Neuron (in vitro differentiated cells): ENCODE data around the gene MYOZ3.
A peak's percentile ranks its signal among the peaks of the same experiment; 100 is the strongest.

Experiments
- H2AFZ ChIP-seq: one replicate; pipeline ENCODE4 v1.6.1; 2013; ENCODE audit warnings: low read depth, mild to moderate bottlenecking, inconsistent platforms, low read length, moderate library complexity
- H3K27me3 ChIP-seq: one replicate; pipeline ENCODE4 v1.6.1; 2013; ENCODE audit warnings: low read length; ENCODE audit not compliant: insufficient read depth
- H3K36me3 ChIP-seq: one replicate; pipeline ENCODE4 v1.6.1; 2013; ENCODE audit warnings: low read length; ENCODE audit not compliant: insufficient read depth
- H3K4me1 ChIP-seq: one replicate; pipeline ENCODE4 v1.6.1; 2013; ENCODE audit warnings: low read length; ENCODE audit not compliant: insufficient read depth
- H3K4me3 ChIP-seq: 2 replicates; pipeline ENCODE4 v1.5.1; 2013; ENCODE audit warnings: mild to moderate bottlenecking, low read length, moderate library complexity
- H3K9me3 ChIP-seq: one replicate; pipeline ENCODE4 v1.6.1; 2013; ENCODE audit warnings: low read length

Gene MYOZ3

DNA sequence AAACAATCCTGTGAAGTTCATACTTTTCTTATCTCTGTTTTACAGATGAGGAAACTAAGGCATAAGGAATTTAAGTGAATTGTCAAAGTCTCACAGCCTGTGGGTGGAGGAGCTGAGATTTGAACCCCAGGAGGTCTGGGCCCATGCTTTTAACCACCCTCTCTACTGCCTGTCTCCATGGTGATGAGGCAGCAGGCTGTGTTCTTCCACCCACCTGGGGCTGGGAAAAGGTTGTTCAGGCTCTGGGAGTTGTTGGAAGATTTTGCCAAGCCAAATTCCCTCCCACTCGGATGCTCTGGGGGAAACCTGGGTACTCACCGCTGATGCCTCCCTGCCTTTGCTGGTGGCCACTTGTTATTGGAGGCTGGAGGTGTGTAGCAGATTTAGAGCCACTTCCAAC, 38.9 kb upstream of the MYOZ3 start:
- Histone ChIP-seq H3K4me1 (peaks cover 4% of the 10 kb centered on the region), H3K4me3 (no peak overlapping the region), H3K36me3 (no peaks in the 10 kb centered on the region), H3K9me3 (no peaks in the 10 kb centered on the region), H2AFZ (no peak overlapping the region), H3K27me3 (peaks cover 59% of the 10 kb centered on the region)

GRCh38 chr5:150623152-150623877, 37.7 kb upstream of the MYOZ3 start:
- Histone ChIP-seq H3K36me3 (no peaks in the 10 kb centered on the region), H3K4me1 (peaks cover 4% of the 10 kb centered on the region), H3K9me3 (no peaks in the 10 kb centered on the region), H2AFZ (no peak overlapping the region), H3K27me3 (peaks cover 63% of the 10 kb centered on the region), H3K4me3 (no peak overlapping the region)

DNA sequence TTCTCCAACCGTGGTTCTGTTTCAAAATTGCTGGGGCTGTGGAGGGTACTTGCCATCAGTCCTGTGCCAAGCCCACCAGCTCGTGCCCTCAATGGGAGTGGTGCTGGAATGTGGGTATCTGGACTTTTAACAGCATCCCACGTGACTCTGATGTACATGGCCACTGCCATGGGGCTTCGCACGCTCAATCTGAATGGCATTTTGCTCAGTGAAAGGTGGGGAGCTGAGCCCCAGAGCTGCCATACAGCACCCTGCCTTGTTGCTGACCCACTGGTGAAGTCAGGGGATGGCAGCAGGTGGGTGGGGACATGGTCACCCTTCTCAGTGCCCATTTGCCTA, 37.2 kb upstream of the MYOZ3 start:
- Histone ChIP-seq H3K4me1 (peaks cover 4% of the 10 kb centered on the region), H3K9me3 (no peaks in the 10 kb centered on the region), H2AFZ (no peak overlapping the region), H3K36me3 (no peaks in the 10 kb centered on the region), H3K27me3 (peaks cover 63% of the 10 kb centered on the region), H3K4me3 (no peak overlapping the region)

DNA sequence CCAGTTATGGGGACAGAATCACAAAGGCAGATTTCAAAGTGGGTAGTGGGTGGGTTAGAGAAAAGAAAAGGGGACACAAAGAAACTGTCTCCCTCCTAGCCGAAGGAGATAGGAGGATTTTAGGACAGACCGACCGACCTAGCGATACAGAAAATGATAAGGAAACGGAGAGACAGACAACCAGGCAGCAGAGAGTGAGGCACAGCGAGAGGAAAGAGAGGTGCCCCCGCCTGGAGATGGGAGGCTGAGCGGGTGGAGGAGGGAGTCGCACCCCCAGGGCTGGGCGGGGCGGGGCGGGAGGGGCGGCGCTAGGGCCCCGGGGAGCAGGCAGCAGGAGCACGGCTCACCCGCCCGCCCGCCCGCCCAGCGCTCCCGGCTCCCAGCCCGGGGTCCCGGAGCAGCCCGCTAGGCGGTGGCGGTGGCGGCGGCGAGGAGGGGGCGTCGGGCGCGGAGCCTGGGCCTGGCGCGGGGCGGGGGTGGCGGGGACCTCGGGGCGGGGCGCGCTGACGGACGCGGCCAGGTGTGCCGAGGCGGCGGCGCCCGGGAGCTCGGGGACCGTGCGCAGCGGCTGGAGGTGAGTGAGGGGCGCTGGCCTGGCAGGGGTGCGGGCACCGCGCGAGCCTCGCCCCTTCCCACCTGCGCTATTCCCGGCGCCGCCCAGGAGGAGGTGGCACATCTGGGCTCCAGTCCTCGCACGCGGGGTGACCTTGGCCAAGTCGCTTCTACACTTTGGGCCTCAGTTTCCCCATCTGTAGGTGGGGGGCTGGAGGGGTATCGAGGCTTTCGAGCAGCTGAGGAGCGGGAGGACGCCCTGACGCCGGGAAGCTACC, 36.5 kb upstream of the MYOZ3 start:
- Histone ChIP-seq H3K27me3 (peaks cover 59% of the 10 kb centered on the region), H3K36me3 (no peaks in the 10 kb centered on the region), H3K4me1 (peaks cover 4% of the 10 kb centered on the region), H3K4me3 (peak overlapping the region; percentile 2), H3K9me3 (no peaks in the 10 kb centered on the region), H2AFZ (no peak overlapping the region)

- Histone ChIP-seq H3K27me3 (peaks cover 59% of the 10 kb centered on the region), H3K9me3 (no peaks in the 10 kb centered on the region), H3K4me1 (peaks cover 4% of the 10 kb centered on the region), H2AFZ (no peak overlapping the region), H3K4me3 (peak overlapping the region; percentile 2), H3K36me3 (no peaks in the 10 kb centered on the region)
Measured at GRCh38 chr5:150625164-150625535, 35.9 kb upstream of the MYOZ3 start.

DNA sequence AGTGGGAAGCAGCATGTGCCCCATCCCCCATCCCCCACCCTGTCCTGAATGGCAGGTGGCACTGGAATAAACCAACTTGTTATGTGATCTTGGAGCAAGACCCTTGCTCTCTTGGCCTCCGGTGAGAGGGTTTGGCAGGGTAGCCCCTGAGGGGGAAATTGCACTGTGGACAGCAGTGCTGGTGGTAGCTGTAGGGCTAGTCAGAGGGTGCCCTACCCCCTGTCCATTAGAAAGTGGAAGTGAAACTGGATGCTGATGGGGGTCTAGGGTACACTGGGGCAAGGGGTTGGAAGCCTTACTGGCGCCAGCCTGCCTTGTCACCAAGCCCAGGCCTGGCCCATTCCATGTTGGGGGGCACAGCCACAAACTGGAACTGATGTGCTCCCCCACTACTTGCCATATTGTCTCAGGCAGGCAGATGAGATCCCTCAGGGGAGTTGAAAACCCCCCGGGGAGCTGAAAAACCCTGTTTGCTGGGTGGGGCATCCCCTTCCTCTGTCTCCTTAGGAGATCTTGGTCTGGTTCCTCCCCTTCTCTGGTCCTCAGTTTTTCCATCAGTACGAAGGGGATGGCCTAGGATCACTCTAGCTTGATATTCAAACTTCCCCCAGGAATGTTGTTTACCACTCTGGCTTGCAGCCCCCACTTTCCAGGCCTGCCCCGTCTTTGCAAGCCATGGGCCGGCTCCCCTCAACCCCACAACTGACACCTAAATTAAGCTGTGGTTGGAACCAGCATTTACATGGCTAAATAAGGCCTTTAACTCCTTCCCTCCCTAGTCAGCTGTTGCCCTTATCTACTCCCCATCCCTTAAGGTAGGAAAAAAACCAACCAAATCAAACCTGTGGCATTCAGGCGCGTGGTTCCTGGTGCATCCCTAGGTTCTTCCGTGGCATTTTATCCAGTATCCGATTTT, 35.0 kb upstream of the MYOZ3 start:
- no peaks in the 10 kb centered on the region for H3K36me3 ChIP-seq
- H2AFZ ChIP-seq = no peak overlapping the region
- H3K4me1 ChIP-seq = peaks cover 4% of the 10 kb centered on the region
- H3K27me3 ChIP-seq = peaks cover 59% of the 10 kb centered on the region
- H3K4me3 ChIP-seq = no peak overlapping the region
- no peaks in the 10 kb centered on the region for H3K9me3 ChIP-seq

- Histone ChIP-seq H3K27me3 (peaks cover 55% of the 10 kb centered on the region), H3K9me3 (no peaks in the 10 kb centered on the region), H3K36me3 (no peaks in the 10 kb centered on the region), H3K4me3 (no peak overlapping the region), H3K4me1 (peaks cover 8% of the 10 kb centered on the region), H2AFZ (no peak overlapping the region)
Measured at GRCh38 chr5:150626853-150627276, 34.2 kb upstream of the MYOZ3 start.

DNA sequence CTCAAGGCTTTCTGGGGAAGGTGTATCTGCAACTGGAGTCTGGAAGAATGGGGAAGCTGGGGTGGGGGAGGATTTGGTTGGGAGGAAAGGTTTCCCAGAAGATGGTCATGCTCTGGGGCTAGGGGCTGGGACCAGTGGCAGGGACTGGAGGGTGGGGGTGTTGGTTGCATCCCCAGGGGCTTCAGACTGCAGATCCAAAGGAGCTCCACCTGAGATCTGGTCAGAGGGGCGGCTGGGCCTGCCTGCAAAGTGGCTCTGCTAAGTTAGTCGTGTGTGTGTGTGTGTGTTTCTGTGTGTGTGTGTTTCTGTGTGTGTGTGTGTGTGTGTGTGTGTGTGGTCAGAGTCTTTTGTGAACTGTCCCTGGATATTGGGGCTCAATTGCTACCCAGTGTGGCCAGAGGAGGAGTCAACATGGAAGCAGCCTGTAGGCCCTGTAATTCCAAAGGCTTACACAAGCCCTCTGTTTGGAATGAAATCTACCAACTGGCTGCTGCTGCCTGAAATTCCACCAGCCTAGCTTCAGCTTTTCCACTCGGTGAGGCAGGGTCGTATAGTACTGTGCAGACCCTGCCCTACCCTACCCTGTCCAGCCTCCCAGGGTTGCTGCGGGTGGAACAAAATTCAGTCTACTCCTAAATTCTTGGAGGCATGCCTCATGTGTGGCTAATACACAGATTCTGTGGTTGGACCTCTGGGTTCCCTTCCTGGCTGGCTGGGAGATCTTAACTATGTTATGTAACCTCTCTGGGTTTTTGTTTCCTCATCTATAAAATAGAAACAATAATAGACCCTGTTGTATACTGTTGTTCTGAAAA, 33.1 kb upstream of the MYOZ3 start:
- Histone ChIP-seq H2AFZ (no peak overlapping the region), H3K4me1 (peaks cover 8% of the 10 kb centered on the region), H3K9me3 (no peaks in the 10 kb centered on the region), H3K36me3 (no peaks in the 10 kb centered on the region), H3K4me3 (no peak overlapping the region), H3K27me3 (peaks cover 49% of the 10 kb centered on the region)

- no peaks in the 10 kb centered on the region for H3K36me3 ChIP-seq
- peaks cover 8% of the 10 kb centered on the region for H3K4me1 ChIP-seq
- no peaks in the 10 kb centered on the region for H3K9me3 ChIP-seq
- no peak overlapping the region for H2AFZ ChIP-seq
- no peak overlapping the region for H3K4me3 ChIP-seq
- H3K27me3 ChIP-seq = peaks cover 40% of the 10 kb centered on the region
Measured at GRCh38 chr5:150628936-150629485, 32.0 kb upstream of the MYOZ3 start.

DNA sequence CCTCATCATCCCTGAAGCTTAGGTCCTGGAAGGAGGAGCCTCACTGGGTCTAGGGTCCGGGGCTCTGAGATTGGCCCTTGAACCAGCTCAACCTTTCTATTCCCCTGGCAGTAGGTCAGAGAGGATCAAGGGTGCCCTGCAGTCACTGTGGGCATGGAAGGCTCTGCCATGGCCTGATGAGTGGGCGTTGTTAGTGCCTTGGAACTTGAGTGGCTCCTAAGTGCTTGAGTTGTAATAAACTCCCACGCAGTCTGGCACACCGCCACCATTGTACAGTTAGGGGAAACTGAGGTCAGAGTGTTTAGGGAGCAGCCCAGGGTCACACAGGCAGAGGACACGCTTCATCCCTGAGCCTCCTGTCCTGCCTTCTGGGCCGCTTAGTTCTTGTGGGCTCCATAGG, 31.0 kb upstream of the MYOZ3 start:
- H3K4me1 ChIP-seq = peaks cover 4% of the 10 kb centered on the region
- H3K4me3 ChIP-seq = no peak overlapping the region
- no peak overlapping the region for H2AFZ ChIP-seq
- H3K36me3 ChIP-seq = no peaks in the 10 kb centered on the region
- peaks cover 36% of the 10 kb centered on the region for H3K27me3 ChIP-seq
- H3K9me3 ChIP-seq = no peaks in the 10 kb centered on the region

DNA sequence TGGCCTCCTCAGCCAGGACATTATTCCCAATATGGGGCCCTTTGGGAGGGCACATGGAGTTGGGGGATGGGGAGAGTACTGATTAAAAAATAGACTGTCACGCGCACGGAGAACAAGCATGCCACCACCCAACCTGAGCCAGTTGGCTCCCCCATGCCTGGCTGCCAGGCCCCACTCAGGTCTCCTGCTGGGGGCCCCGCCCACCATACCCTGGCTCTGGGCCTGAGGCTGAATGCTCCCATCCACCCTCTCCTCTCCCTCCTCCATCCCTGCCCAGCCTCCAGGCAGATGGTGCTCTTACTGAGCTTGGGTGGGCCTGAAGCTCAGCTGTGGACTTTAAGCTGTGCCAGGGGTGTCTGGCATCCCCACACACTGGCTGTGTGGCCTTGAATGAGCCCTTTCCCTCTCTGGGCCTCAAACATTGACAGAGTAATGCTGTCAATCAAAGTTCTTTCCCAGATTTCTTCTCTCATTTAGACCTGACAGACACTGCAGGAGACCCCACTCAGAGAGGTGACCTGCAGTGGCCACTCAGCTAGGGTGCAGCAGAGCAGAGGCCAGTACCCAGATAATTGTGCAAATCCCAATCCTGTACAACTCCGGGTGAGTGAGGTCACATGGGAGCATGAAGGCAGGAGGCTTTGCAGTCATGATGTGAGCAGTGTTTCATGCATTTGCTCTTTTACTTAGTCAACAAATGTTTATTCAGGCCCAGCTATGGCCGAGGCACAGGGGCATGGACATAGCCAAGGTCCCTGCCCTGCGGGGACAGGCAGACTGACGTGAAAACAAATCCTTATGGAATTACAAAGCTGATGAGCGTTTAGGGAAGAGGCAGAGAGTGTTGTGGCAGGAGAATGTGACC, 30.4 kb upstream of the MYOZ3 start:
- H3K27me3 ChIP-seq = peaks cover 32% of the 10 kb centered on the region
- H3K4me3 ChIP-seq = no peak overlapping the region
- H3K36me3 ChIP-seq = no peaks in the 10 kb centered on the region
- H3K9me3 ChIP-seq = no peaks in the 10 kb centered on the region
- peaks cover 3% of the 10 kb centered on the region for H3K4me1 ChIP-seq
- H2AFZ ChIP-seq = no peak overlapping the region
